GM23248 (cell line): ENCODE results near the gene LCE7A. TPM values are rescaled to one million over a fixed set of nuclear protein-coding genes. Genes with fewer than 3 reads are reported as not detected.

Experiments
- DNase-seq: peaks from one replicate; pipeline ENCODE4 v3.0.0-alpha.2; 2015
- H2AFZ ChIP-seq: fragments of 200-600 bp; sonication (generic); 2 replicates; pipeline ENCODE4 v1.6.1; 2016; ENCODE audit warnings: antibody characterized with exemption
- H3F3A ChIP-seq: fragments of 200-600 bp; sonication (generic); 2 replicates; pipeline ENCODE4 v1.6.1; 2016; ENCODE audit warnings: mild to moderate bottlenecking, antibody characterized with exemption, mixed run types; ENCODE audit not compliant: insufficient read depth
- H3K27ac ChIP-seq: fragments of 200-600 bp; sonication (generic); 2 replicates; pipeline ENCODE4 v1.5.1; 2016; ENCODE audit warnings: mild to moderate bottlenecking
- H3K27me3 ChIP-seq: fragments of 200-600 bp; sonication (generic); replicated peaks from 2 replicates; pipeline ENCODE4 v1.6.1; 2016; ENCODE audit warnings: mild to moderate bottlenecking; ENCODE audit not compliant: insufficient read depth
- H3K36me3 ChIP-seq: fragments of 200-600 bp; sonication (generic); 2 replicates; pipeline ENCODE4 v1.6.1; 2016; ENCODE audit warnings: low read depth, mild to moderate bottlenecking
- H3K4me1 ChIP-seq: fragments of 200-600 bp; sonication (generic); 2 replicates; pipeline ENCODE4 v1.6.1; 2016; ENCODE audit warnings: mild to moderate bottlenecking; ENCODE audit not compliant: insufficient read depth
- H3K4me2 ChIP-seq: fragments of 200-600 bp; sonication (generic); one replicate; pipeline ENCODE4 v1.6.1; 2016; ENCODE audit warnings: mild to moderate bottlenecking; ENCODE audit not compliant: unreplicated experiment
- H3K4me3 ChIP-seq: fragments of 200-600 bp; sonication (generic); 2 replicates; pipeline ENCODE4 v1.5.1; 2016; ENCODE audit warnings: mild to moderate bottlenecking
- H3K79me2 ChIP-seq: fragments of 200-600 bp; sonication (generic); 2 replicates; pipeline ENCODE4 v1.6.1; 2016; ENCODE audit warnings: mild to moderate bottlenecking; ENCODE audit not compliant: insufficient read depth
- H3K9ac ChIP-seq: fragments of 200-600 bp; sonication (generic); 2 replicates; pipeline ENCODE4 v1.6.1; 2016; ENCODE audit warnings: mild to moderate bottlenecking
- H3K9me2 ChIP-seq: fragments of 200-600 bp; sonication (generic); 2 replicates; pipeline ENCODE4 v1.6.1; 2016; ENCODE audit warnings: mixed run types, mild to moderate bottlenecking, moderate library complexity; ENCODE audit not compliant: insufficient read depth
- H3K9me3 ChIP-seq: fragments of 200-600 bp; sonication (generic); one replicate; pipeline ENCODE4 v1.6.1; 2017; ENCODE audit warnings: low read depth
- H4K20me1 ChIP-seq: fragments of 200-600 bp; sonication (generic); 2 replicates; pipeline ENCODE4 v1.6.0; 2016; ENCODE audit not compliant: insufficient read depth
- EZH2 ChIP-seq: fragments of 200-600 bp; sonication (generic); IDR thresholded peaks from 2 replicates; pipeline ENCODE4 v1.6.1; 2018; ENCODE audit warnings: antibody characterized with exemption, mild to moderate bottlenecking; ENCODE audit not compliant: insufficient read depth, poor library complexity, severe bottlenecking
- EZH2phosphoT487 ChIP-seq: fragments of 200-600 bp; sonication (generic); IDR thresholded peaks from 2 replicates; pipeline ENCODE4 v1.6.1; 2018; ENCODE audit warnings: antibody characterized with exemption, moderate library complexity, mild to moderate bottlenecking, low read depth; ENCODE audit not compliant: insufficient read depth
- WGBS, 2 experiments: methylation state at CpG; one replicate each; pipeline ENCODE4 v1.1.6; 2015 to 2017; ENCODE audit warnings: low lambda C conversion rate in 2 of 2, low coverage in 1 of 2; ENCODE audit errors: missing lambda C conversion rate in 2 of 2; 5-methylcytosine and 5-hydroxymethylcytosine counted together
- in situ Hi-C: fragments of 300-500 bp; cut with MboI; formaldehyde crosslinking; loops from 2 replicates; pipeline ENCODE4 v1.15.0; 2020
- polyA plus RNA-seq: library from polyadenylated mRNA; unstranded; fragments of >200 nt; fragmentation: Nextera tagmentation; extraction: Ambion mirVana; gene quantifications from 2 replicates; pipeline ENCODE4 v1.2.1, GENCODE V29; 2016
- total RNA-seq: library from RNA; depleted of rRNA; stranded (reverse); fragments of >200 nt; shearing (Covaris generic); gene quantifications from 2 replicates; pipeline ENCODE4 v1.2.3, GENCODE V29; 2014

Gene LCE7A
- total and polyA plus RNA-seq, 2 experiments from 2014 or later, result not detected

DNA sequence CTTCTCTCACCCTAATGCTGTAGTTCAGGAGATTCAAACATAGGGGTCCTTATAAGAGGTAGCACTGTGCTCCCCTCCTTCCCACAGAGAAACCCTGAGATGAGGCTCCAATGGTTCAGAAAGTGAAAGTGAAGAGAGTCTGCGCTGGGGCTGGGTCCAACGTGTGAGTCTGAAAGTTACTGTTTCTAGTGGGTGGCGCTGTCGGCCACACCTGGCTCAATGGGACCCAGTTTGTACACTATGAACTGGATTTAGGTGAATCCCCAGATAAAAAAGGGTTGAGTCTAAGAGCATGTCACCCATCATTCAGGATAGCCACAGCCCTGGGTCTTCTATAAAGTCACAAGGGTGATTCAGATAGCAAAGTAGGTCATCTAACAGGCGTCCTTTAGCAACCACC, 21.1 kb downstream of the LCE7A start:
- H3K27ac ChIP-seq, result no peak overlapping the region
- H3K9me3 ChIP-seq, result no peaks in the 10 kb centered on the region
- DNase-seq, result no peak
- no peaks in the 10 kb centered on the region for H3K79me2 ChIP-seq
- 80 to 81% methylated on average over 5 of the region's 5 CpGs for WGBS, 2 experiments
- no peak overlapping the region for H3K4me3 ChIP-seq
- H3K9me2 ChIP-seq, result no peaks in the 10 kb centered on the region
- no peak overlapping the region for H3K9ac ChIP-seq
- H4K20me1 ChIP-seq, result no peaks in the 10 kb centered on the region
- TF ChIP-seq EZH2phosphoT487 (no peak), EZH2 (no peak)
- H3K36me3 ChIP-seq, result no peaks in the 10 kb centered on the region
- no peak overlapping the region for H2AFZ ChIP-seq
- no peaks in the 10 kb centered on the region for H3K27me3 ChIP-seq
- in situ Hi-C loops, result no loop called here
- H3K4me2 ChIP-seq, result no peak overlapping the region
- H3F3A ChIP-seq, result peaks cover 23% of the 10 kb centered on the region
- peaks cover 19% of the 10 kb centered on the region for H3K4me1 ChIP-seq

DNA sequence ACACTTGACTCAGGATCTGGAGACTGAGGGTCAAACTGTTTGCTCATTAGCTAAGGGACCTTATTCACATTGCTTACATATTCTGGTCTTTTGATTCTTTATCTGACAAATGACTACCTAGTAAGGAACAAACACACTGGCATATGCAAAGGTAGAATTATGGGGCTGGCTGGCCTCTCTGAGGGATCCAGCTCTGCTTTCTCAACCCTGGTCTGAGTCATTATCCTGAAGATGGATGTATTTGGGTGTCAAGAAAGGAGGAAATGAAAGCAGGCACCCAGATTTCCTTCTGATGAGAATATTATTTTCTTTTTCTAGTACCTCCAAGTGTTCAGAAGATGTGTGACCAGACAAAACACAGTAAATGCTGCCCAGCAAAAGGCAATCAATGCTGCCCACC, 24.3 kb downstream of the LCE7A start:
- peaks cover 24% of the 10 kb centered on the region for H3F3A ChIP-seq
- DNase-seq, result peak; percentile 46
- H3K27me3 ChIP-seq, result no peaks in the 10 kb centered on the region
- H3K4me3 ChIP-seq, result no peak overlapping the region
- H3K4me1 ChIP-seq, result peaks cover 19% of the 10 kb centered on the region
- H3K36me3 ChIP-seq, result no peaks in the 10 kb centered on the region
- H3K9ac ChIP-seq, result no peak overlapping the region
- TF ChIP-seq EZH2, result no peak
- TF ChIP-seq EZH2phosphoT487, result no peak
- H3K4me2 ChIP-seq, result peak overlapping the region; percentile 38
- no peak overlapping the region for H3K27ac ChIP-seq
- in situ Hi-C loops, result no loop called here
- no peak overlapping the region for H2AFZ ChIP-seq
- H3K9me2 ChIP-seq, result no peaks in the 10 kb centered on the region
- H4K20me1 ChIP-seq, result no peaks in the 10 kb centered on the region
- H3K79me2 ChIP-seq, result no peaks in the 10 kb centered on the region
- H3K9me3 ChIP-seq, result no peaks in the 10 kb centered on the region

DNA sequence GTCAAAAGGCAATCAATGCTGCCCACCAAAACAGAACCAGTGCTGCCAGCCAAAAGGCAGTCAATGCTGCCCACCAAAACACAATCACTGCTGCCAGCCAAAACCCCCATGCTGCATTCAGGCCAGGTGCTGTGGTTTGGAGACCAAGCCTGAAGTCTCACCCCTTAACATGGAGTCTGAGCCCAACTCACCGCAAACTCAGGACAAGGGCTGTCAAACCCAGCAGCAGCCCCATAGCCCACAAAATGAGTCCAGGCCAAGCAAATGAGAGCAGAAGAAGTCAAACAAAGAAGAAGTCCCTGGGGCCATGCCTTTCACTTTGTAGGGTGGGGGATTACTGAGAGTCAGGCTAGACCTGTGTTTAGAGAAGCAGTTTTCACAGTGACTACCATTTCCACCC, 24.7 kb downstream of the LCE7A start:
- TF ChIP-seq EZH2phosphoT487, result no peak
- TF ChIP-seq EZH2, result no peak
- Histone ChIP-seq H2AFZ (no peak overlapping the region), H4K20me1 (no peaks in the 10 kb centered on the region), H3F3A (peaks cover 24% of the 10 kb centered on the region), H3K4me3 (no peak overlapping the region), H3K9me3 (no peaks in the 10 kb centered on the region), H3K9me2 (no peaks in the 10 kb centered on the region), H3K9ac (no peak overlapping the region), H3K4me2 (peak overlapping the region; percentile 38), H3K27me3 (no peaks in the 10 kb centered on the region), H3K4me1 (peaks cover 19% of the 10 kb centered on the region), H3K36me3 (no peaks in the 10 kb centered on the region), H3K79me2 (no peaks in the 10 kb centered on the region), H3K27ac (no peak overlapping the region)
- DNase-seq, result no peak
- in situ Hi-C loops, result no loop called here
- 95 to 100% methylated on average over 1 of the region's 1 CpG for WGBS, 2 experiments

DNA sequence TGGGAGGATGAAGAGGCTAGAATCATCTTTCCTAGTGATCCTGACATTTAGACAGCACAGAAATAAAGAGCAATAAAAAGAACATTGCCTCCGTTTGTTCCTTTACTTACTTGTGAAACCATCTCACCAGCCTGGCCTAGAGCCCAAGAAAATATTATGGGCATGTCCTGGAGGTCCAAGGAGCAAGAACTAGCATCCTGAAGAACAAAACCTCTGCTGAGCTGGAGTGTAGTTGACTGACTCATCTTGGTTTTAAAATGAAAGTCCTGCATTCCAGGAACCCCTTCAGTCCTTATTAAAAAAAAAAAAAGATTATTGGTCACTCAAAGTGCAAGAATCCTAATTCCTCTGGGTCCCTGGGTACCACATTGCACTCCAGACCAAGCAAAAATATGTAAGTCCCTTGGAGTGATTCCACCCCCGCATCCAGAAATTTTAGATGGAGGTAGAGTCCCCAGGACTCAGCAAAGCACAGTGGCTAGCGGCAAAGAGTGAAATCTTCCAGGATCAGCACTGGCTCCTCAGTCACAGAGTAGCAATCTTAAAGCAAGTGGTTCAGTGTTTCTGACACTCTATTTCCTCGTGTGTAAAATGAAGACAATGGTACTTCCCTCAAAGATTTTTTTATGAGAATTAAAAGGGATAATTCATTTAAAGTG, 25.3 kb downstream of the LCE7A start:
- 56 to 63% methylated on average over 4 of the region's 4 CpGs for WGBS, 2 experiments
- Histone ChIP-seq H3K36me3 (no peaks in the 10 kb centered on the region), H3K4me2 (peak overlapping the region; percentile 38), H3K9me2 (no peaks in the 10 kb centered on the region), H3K79me2 (no peaks in the 10 kb centered on the region), H3K27me3 (no peaks in the 10 kb centered on the region), H3K27ac (no peak overlapping the region), H3F3A (peaks cover 24% of the 10 kb centered on the region), H3K9ac (no peak overlapping the region), H3K9me3 (no peaks in the 10 kb centered on the region), H4K20me1 (no peaks in the 10 kb centered on the region), H3K4me1 (peaks cover 19% of the 10 kb centered on the region), H3K4me3 (no peak overlapping the region), H2AFZ (no peak overlapping the region)
- in situ Hi-C loops, result no loop called here
- no peak for TF ChIP-seq EZH2
- no peak for TF ChIP-seq EZH2phosphoT487
- DNase-seq, result peak; percentile 72

DNA sequence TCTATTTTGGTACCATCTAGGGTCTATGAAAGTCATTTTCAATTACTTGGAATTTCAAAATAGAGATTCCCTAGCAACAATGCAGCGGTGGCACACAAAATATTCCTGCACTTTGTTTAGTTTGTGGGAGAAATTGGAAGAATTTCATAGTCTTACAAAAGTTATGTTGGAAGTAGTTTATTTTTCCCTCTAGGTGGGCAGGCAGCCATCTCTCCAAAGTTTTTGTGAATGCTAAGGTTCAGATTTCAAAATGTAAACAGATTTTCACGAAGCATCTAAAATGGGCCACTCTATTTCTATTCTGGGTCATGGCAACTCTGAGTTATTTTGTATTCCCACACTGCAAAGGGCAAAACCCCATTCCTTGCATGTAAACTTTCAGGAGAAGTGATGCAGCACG, 26.3 kb downstream of the LCE7A start:
- no peak overlapping the region for H3K9ac ChIP-seq
- H4K20me1 ChIP-seq, result no peaks in the 10 kb centered on the region
- no peaks in the 10 kb centered on the region for H3K36me3 ChIP-seq
- no peaks in the 10 kb centered on the region for H3K9me3 ChIP-seq
- H3K9me2 ChIP-seq, result no peaks in the 10 kb centered on the region
- 21 to 27% methylated on average over 3 of the region's 3 CpGs for WGBS, 2 experiments
- in situ Hi-C loops, result no loop called here
- TF ChIP-seq EZH2 (no peak), EZH2phosphoT487 (no peak)
- no peak overlapping the region for H3K4me3 ChIP-seq
- no peak overlapping the region for H3K27ac ChIP-seq
- no peaks in the 10 kb centered on the region for H3K27me3 ChIP-seq
- no peaks in the 10 kb centered on the region for H3K79me2 ChIP-seq
- no peak overlapping the region for H3K4me2 ChIP-seq
- peaks cover 19% of the 10 kb centered on the region for H3K4me1 ChIP-seq
- peak; percentile 6 for DNase-seq
- no peak overlapping the region for H2AFZ ChIP-seq
- peaks cover 24% of the 10 kb centered on the region for H3F3A ChIP-seq
